ENCODE measurements around the gene TNK1.
A peak's percentile ranks its signal among the peaks of the same experiment; 100 is the strongest.

The TNK1 gene

GRCh38 chr17:7405350-7406234 is 24.7 kb downstream of the TNK1 start:
- no peak for TF ChIP-seq CTCF (conservative IDR thresholded peaks at IDR 0.05)
- peak overlapping the region; percentile 63; the same call in 1 of the 2 replicates for H3K27ac ChIP-seq

GRCh38 chr17:7406235-7406825 is 25.4 kb downstream of the TNK1 start:
- no peak for TF ChIP-seq CTCF (conservative IDR thresholded peaks at IDR 0.05)
- no peak overlapping the region for H3K27ac ChIP-seq

- TF ChIP-seq CTCF (conservative IDR thresholded peaks at IDR 0.05): no peak
- no peak overlapping the region for H3K27ac ChIP-seq
These were observed 26.2 kb downstream of the TNK1 start for GRCh38 chr17:7407082-7407481.

- no peak within 1 kb of the TSS for H3K27ac ChIP-seq
- no peak for TF ChIP-seq CTCF (conservative IDR thresholded peaks at IDR 0.05)
These were observed 26.8 kb downstream of the TNK1 start, which contains the start of gene NLGN2 for GRCh38 chr17:7407485-7408251. TSS of gene NLGN2 (plus strand) at chr17:7407845. CDS start at chr17:7408256, 411 bp downstream.

GRCh38 chr17:7408252-7408727 is 27.4 kb downstream of the TNK1 start:
- no peak overlapping the region for H3K27ac ChIP-seq
- no peak for TF ChIP-seq CTCF (conservative IDR thresholded peaks at IDR 0.05)

GRCh38 chr17:7408863-7409262 is 28.0 kb downstream of the TNK1 start:
- no peak overlapping the region for H3K27ac ChIP-seq
- TF ChIP-seq CTCF (conservative IDR thresholded peaks at IDR 0.05): no peak

- TF ChIP-seq CTCF (conservative IDR thresholded peaks at IDR 0.05): no peak
- H3K27ac ChIP-seq: no peak overlapping the region
These were observed 28.8 kb downstream of the TNK1 start for GRCh38 chr17:7409716-7410115.
